Keratinocyte (primary cell): Measurements from ENCODE around the gene OR2L2. TPM values are rescaled to one million over a fixed set of nuclear protein-coding genes. Genes with fewer than 3 reads are reported as not detected.

Source experiments
- DNase-seq: peaks from one replicate; pipeline ENCODE4 v3.0.0-alpha.2; 2011; ENCODE audit warnings: low read depth, missing footprints, low spot score
- FAIRE-seq: peaks from 2 replicates; lab custom pipeline; 2011; peaks lifted over from hg19 to GRCh38; lab: Jason Lieb, UNC
- H2AFZ ChIP-seq: 2 replicates; pipeline ENCODE4 v1.6.0; 2012; ENCODE audit warnings: low read length, control low read depth, inconsistent platforms; ENCODE audit not compliant: control insufficient read depth
- H3K27ac ChIP-seq: 2 replicates; pipeline ENCODE4 v1.5.1; 2011; ENCODE audit warnings: low read length; ENCODE audit not compliant: control insufficient read depth, insufficient read depth
- H3K27me3 ChIP-seq: 3 replicates; pipeline ENCODE4 v1.6.0; 2011; ENCODE audit warnings: low read length; ENCODE audit not compliant: control insufficient read depth, insufficient read depth; ENCODE audit errors: extremely low read depth
- H3K36me3 ChIP-seq, 2 experiments: 2 replicates in 1 of 2; 3 replicates in 1 of 2; pipeline ENCODE4 v1.5.1; 2011; ENCODE audit warnings: low read length in 2 of 2, mild to moderate bottlenecking in 1 of 2; ENCODE audit not compliant: control insufficient read depth in 2 of 2, insufficient read depth in 2 of 2; ENCODE audit errors: extremely low read depth in 1 of 2
- H3K4me1 ChIP-seq: 3 replicates; pipeline ENCODE4 v1.5.1; 2011; ENCODE audit warnings: low read length; ENCODE audit not compliant: control insufficient read depth, insufficient read depth; ENCODE audit errors: extremely low read depth
- H3K4me2 ChIP-seq: 3 replicates; pipeline ENCODE4 v1.6.0; 2011; ENCODE audit warnings: low read depth, low read length; ENCODE audit not compliant: control insufficient read depth, insufficient read depth; ENCODE audit errors: extremely low read depth
- H3K4me3 ChIP-seq, 3 experiments: fragments of 200-600 bp in 1 of 3; sonication (generic) in 1 of 3; 2 replicates in 2 of 3; 3 replicates in 1 of 3; pipeline ENCODE4 v1.5.1; 2011 to 2016; ENCODE audit warnings: low read length in 3 of 3, mild to moderate bottlenecking in 3 of 3, control low read depth in 2 of 3, inconsistent platforms in 1 of 3, low read depth in 1 of 3, mixed read lengths in 1 of 3, mixed run types in 1 of 3, moderate library complexity in 1 of 3; ENCODE audit not compliant: control insufficient read depth in 2 of 3, insufficient read depth in 2 of 3; ENCODE audit errors: extremely low read depth in 1 of 3
- H3K79me2 ChIP-seq: 2 replicates; pipeline ENCODE4 v1.6.0; 2012; ENCODE audit warnings: low read length; ENCODE audit not compliant: control insufficient read depth, insufficient read depth
- H3K9ac ChIP-seq: 3 replicates; pipeline ENCODE4 v1.6.0; 2011; ENCODE audit warnings: low read length; ENCODE audit not compliant: control insufficient read depth, insufficient read depth; ENCODE audit errors: extremely low read depth
- H3K9me1 ChIP-seq: 3 replicates; pipeline ENCODE4 v1.6.0; 2011; ENCODE audit warnings: low read length; ENCODE audit not compliant: control insufficient read depth, insufficient read depth; ENCODE audit errors: extremely low read depth
- H3K9me3 ChIP-seq: 2 replicates; pipeline ENCODE4 v1.5.1; 2012; ENCODE audit warnings: low read depth, low read length; ENCODE audit not compliant: control insufficient read depth
- H4K20me1 ChIP-seq: 3 replicates; pipeline ENCODE4 v1.6.0; 2011; ENCODE audit warnings: low read length; ENCODE audit not compliant: control insufficient read depth, insufficient read depth; ENCODE audit errors: extremely low read depth
- CTCF ChIP-seq, 3 experiments: IDR thresholded peaks in 1 of 3; conservative IDR thresholded peaks in 1 of 3; optimal IDR thresholded peaks in 1 of 3; 2 replicates in 2 of 3; 3 replicates in 1 of 3; pipeline versions ENCODE3 to v1.5.1; 2011; ENCODE audit warnings: low read length in 3 of 3, mild to moderate bottlenecking in 3 of 3, moderate library complexity in 2 of 3, control low read depth in 1 of 3, inconsistent platforms in 1 of 3; ENCODE audit not compliant: insufficient read depth in 2 of 3; ENCODE audit errors: extremely low read depth in 1 of 3
- EZH2 ChIP-seq: IDR thresholded peaks from one replicate; pipeline ENCODE4 v1.6.1; 2012; ENCODE audit warnings: inconsistent platforms, mild to moderate bottlenecking, low read length, moderate library complexity
- dilution Hi-C: fragments of 300-500 bp; cut with MboI; formaldehyde crosslinking; loops from one replicate; pipeline ENCODE4 v1.7.0; 2020; ENCODE audit warnings: low sequenced_read_pairs; ENCODE audit not compliant: extremely low pct_ligation_motif_present
- polyA plus RNA-seq, 5 experiments: library from polyadenylated mRNA; depleted of rRNA in 3 of 5; stranded (reverse) in 3 of 5; stranded (forward) in 1 of 5; unstranded in 1 of 5; fragments of >200 nt; gene quantifications; 1 replicate in 1 of 5; 2 replicates in 3 of 5; 3 replicates in 1 of 5; pipeline versions ENCODE4 v1.2.1 to v1.2.3, GENCODE V29; 2011 to 2012; ENCODE audit warnings: missing spikeins in 2 of 5, low read depth in 1 of 5, low replicate concordance in 1 of 5

Gene OR2L2
- polyA plus RNA-seq, 1 donor (not counting 4 experiments of a cell fraction or from before 2014, with no cell fraction given) = 0.03 TPM

GRCh38 chr1:248045209-248045608 lies 15.3 kb downstream of the OR2L2 start:
- Histone ChIP-seq H3K27me3 (no peaks in the 10 kb centered on the region), H3K79me2 (no peaks in the 10 kb centered on the region), H4K20me1 (no peaks in the 10 kb centered on the region), H3K9me3 (no peaks in the 10 kb centered on the region), H3K36me3 (no peaks in the 10 kb centered on the region), H3K4me2 (no peak overlapping the region), H2AFZ (no peak overlapping the region), H3K9me1 (no peaks in the 10 kb centered on the region), H3K27ac (no peak overlapping the region), H3K4me1 (no peaks in the 10 kb centered on the region), H3K9ac (no peak overlapping the region), H3K4me3 (no peak overlapping the region)
- no peak for TF ChIP-seq EZH2
- no peak for TF ChIP-seq CTCF (optimal IDR thresholded peaks at IDR 0.05 in 1 of 3, IDR thresholded peaks at IDR 0.05 in 1 of 3, conservative IDR thresholded peaks at IDR 0.05 in 1 of 3; ENCODE audit: extremely low read depth in 1 of 3, insufficient read depth in 2 of 3, low read length in 3 of 3)
- FAIRE-seq = no peak
- dilution Hi-C loops = no loop called here
- DNase-seq = no peak

GRCh38 chr1:248046536-248046935 lies 16.7 kb downstream of the OR2L2 start, which contains the start of gene OR2L3:
TSS of gene OR2L3 (plus strand) at chr1:248046836. CDS start at chr1:248060682, 13,846 bp downstream.
- Histone ChIP-seq H3K9me3 (no peaks in the 10 kb centered on the region), H3K79me2 (no peaks in the 10 kb centered on the region), H4K20me1 (no peaks in the 10 kb centered on the region), H3K4me3 (no peak within 1 kb of the TSS), H3K27ac (no peak within 1 kb of the TSS), H3K4me2 (no peak within 1 kb of the TSS), H3K9me1 (no peaks in the 10 kb centered on the region), H3K9ac (no peak within 1 kb of the TSS), H3K4me1 (no peaks in the 10 kb centered on the region), H3K27me3 (no peaks in the 10 kb centered on the region), H3K36me3 (no peaks in the 10 kb centered on the region), H2AFZ (no peak within 1 kb of the TSS)
- no peak for TF ChIP-seq EZH2
- TF ChIP-seq CTCF (optimal IDR thresholded peaks at IDR 0.05 in 1 of 3, IDR thresholded peaks at IDR 0.05 in 1 of 3, conservative IDR thresholded peaks at IDR 0.05 in 1 of 3; ENCODE audit: extremely low read depth in 1 of 3, insufficient read depth in 2 of 3, low read length in 3 of 3) = no peak
- dilution Hi-C loops = no loop called here
- DNase-seq = no peak
- no peak for FAIRE-seq
